GM21619 (cell line): ENCODE data around the gene KRT6A.

Experiments used
- ATAC-seq: cut with Tn5 transposase; IDR thresholded peaks from one replicate; pipeline ENCODE4 v1.9.1; 2021; ENCODE audit not compliant: unreplicated experiment

The KRT6A gene

GRCh38 chr12:52493172-52493571 is at the start of gene KRT6A:
Gene KRT6A (minus strand): TSS chr12:52493257. CDS start chr12:52493188, 69 bp downstream.
- no peak for ATAC-seq

GRCh38 chr12:52542157-52542556 is 49.1 kb upstream of the KRT6A start:
- ATAC-seq = no peak

- no peak for ATAC-seq
Observed at GRCh38 chr12:52541709-52542108, 48.7 kb upstream of the KRT6A start.

GRCh38 chr12:52540531-52540930 is 47.5 kb upstream of the KRT6A start:
- ATAC-seq = no peak

GRCh38 chr12:52539821-52540173 is 46.7 kb upstream of the KRT6A start:
- ATAC-seq = no peak

- no peak for ATAC-seq
Observed at GRCh38 chr12:52539083-52539820, 46.2 kb upstream of the KRT6A start.

GRCh38 chr12:52537101-52537500 is 44.0 kb upstream of the KRT6A start:
- ATAC-seq = no peak

- no peak for ATAC-seq
Observed at GRCh38 chr12:52535574-52535973, 42.5 kb upstream of the KRT6A start.

- no peak for ATAC-seq
Observed at GRCh38 chr12:52534482-52534881, 41.4 kb upstream of the KRT6A start.

GRCh38 chr12:52533686-52534470 is 40.8 kb upstream of the KRT6A start:
- ATAC-seq = no peak

GRCh38 chr12:52532636-52533035 is 39.6 kb upstream of the KRT6A start:
- no peak for ATAC-seq

- ATAC-seq = no peak
Observed at GRCh38 chr12:52531566-52532300, 38.7 kb upstream of the KRT6A start.

- no peak for ATAC-seq
Observed at GRCh38 chr12:52530905-52531304, 37.8 kb upstream of the KRT6A start.

GRCh38 chr12:52530366-52530765 is 37.3 kb upstream of the KRT6A start:
- no peak for ATAC-seq

- ATAC-seq = no peak
Observed at GRCh38 chr12:52529846-52530245, 36.8 kb upstream of the KRT6A start.

- ATAC-seq = no peak
Observed at GRCh38 chr12:52529417-52529816, 36.4 kb upstream of the KRT6A start.

GRCh38 chr12:52528641-52529143 is 35.6 kb upstream of the KRT6A start:
- ATAC-seq = no peak

GRCh38 chr12:52527121-52527800 is 34.2 kb upstream of the KRT6A start:
- ATAC-seq = no peak

GRCh38 chr12:52526511-52526951 is 33.5 kb upstream of the KRT6A start:
- no peak for ATAC-seq

GRCh38 chr12:52525661-52526499 is 32.8 kb upstream of the KRT6A start:
- no peak for ATAC-seq
